GM19035 (cell line): Measurements from ENCODE around the gene KCNA1.

Experiments used
- ATAC-seq: cut with Tn5 transposase; IDR thresholded peaks from one replicate; pipeline ENCODE4 v1.9.1; 2021; ENCODE audit not compliant: unreplicated experiment

The KCNA1 gene

GRCh38 chr12:4910502-4911315 is 1.0 kb downstream of the KCNA1 start:
- no peak for ATAC-seq

GRCh38 chr12:4911316-4911994 is 1.8 kb downstream of the KCNA1 start:
- ATAC-seq = no peak

DNA sequence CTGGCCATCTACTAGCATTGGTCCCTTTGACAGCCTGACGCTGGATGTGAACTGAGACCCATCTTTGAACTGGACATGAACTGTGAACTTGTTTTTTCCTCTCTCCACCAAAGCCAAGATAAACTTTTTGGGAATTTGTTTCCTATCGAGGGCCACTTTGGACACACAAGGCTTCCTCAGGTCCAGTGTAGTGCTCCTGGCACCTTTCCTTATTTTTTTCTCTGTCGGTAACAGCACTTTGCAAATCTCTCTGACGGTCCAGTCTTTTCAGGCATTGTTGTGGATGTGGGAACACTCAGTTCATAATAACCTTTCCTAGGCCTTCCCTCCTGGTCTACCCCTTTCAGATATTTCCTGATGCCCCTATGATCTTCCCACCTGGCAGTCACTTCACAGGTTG is 5.0 kb downstream of the KCNA1 start:
- no peak for ATAC-seq

- no peak for ATAC-seq
Measured at GRCh38 chr12:4915752-4916151, 6.0 kb downstream of the KCNA1 start.

- ATAC-seq = no peak
Measured at GRCh38 chr12:4918950-4919660, 9.4 kb downstream of the KCNA1 start.

DNA sequence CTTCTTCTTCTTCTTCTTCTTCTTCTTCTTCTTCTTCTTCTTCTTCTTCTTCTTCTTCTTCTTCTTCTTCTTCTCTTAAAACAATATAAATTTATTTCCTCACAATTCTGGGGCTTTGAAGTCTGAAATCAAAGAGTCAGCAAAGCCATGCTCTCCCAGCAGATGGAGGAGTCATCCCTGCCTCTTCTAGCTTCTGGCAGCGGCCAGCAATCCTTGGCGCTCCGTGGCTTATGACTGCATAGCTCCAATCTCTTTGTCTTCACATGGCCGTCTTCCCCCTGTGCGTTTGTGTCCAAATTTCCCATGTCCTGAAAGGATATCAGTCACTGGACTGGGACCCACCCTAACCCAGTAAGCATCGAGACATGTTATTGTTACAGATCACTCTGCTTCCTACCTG is 22.9 kb downstream of the KCNA1 start:
- no peak for ATAC-seq

GRCh38 chr12:4933411-4933810 is 23.7 kb downstream of the KCNA1 start:
- ATAC-seq = no peak

DNA sequence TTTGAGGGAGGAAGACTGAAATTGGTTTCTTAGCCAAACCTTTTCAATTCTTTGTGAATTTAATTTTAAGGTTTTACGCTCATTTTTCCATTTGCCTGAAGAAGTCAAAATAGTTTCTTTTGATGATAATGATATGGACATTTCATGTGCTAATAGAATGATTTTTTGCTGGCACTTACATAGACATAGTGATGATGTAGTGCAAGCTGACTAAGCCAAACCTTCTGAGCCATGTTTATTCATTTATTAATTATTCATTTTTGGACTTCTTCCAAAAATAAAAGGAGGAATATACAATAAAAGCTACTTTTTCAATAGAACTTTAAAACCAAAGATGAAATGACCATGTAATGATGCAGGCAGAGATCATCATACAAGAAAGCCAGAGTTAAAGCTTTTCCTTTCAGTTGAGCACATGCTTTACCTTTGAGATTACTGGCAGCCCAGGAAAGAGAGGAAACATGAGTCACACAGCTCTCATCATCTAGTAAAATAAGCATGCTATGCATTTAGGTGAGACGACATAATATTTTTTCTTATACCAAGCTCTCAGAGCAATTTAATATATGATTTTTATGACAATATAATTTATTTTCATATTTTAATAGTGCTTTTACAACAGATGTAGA is 24.8 kb downstream of the KCNA1 start:
- no peak for ATAC-seq

- ATAC-seq = no peak
Measured at GRCh38 chr12:4938900-4939299, 29.2 kb downstream of the KCNA1 start.

DNA sequence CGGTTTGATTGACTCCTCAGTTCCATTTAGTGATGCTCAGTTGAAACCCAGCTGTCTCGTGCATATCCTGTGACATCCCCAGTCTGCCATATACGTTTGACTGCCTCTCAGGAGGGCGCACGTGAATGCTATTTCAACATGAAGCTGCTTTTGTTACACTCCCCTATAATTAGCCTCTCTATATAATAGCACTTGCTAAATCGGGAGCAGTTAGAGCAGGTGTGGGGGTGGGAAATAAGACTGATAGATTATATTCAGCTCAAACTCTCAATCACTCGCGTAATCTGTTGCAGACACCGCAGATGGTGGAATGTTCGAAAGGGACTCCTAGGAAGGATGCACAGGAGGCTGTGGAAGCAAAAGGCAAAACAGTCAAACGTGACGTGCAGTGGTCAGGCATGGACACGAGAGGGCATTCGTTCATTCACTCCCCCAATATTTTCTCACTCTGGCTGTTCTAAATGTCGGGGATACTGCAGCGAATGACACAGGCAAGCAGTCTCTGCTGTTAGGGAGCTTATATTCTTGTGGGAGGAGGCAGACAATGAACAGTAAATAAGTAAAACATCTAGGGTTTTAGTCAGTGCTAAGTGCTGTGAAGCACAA is 29.8 kb downstream of the KCNA1 start:
- ATAC-seq = no peak

DNA sequence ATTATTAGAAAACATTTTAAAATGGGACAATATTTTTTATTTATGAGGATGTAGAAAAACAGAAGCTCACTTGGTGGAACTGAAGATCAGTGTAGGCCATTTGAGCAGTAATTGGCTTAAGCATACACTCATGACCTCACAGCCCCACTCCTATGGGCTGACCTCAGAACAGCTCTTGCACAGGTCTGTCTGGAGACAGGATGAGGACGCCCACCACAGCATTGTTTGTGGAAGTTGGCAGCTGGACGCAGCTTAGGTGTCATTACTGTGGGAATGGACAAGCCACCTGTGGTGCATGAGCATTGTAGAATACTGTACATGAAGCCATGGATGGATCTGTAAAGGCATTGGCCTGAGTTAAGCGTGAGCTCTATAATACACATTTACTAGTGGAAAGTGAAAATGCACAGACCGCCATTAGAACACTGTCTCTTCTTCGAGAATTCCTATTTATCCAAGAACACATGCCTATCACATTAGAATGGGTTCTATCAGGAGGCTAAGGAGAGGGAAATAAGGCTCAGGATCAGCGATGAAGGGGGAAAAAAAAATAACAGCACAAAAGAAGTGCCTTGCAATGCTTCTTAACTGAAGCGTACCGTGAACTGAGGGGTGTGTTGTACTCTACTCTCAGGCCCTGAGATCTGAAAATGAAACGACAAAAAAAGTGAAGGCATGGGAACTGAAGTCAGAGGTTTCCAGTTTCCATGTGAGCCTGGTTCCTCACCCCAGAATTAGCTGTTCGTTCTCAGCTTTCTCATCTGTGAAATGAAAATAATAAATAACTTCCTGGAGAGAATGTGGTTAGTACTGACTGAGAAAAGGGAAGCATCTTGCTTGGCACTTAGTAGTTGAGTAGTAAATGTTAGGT is 33.6 kb downstream of the KCNA1 start:
- peak; percentile 80 for ATAC-seq

DNA sequence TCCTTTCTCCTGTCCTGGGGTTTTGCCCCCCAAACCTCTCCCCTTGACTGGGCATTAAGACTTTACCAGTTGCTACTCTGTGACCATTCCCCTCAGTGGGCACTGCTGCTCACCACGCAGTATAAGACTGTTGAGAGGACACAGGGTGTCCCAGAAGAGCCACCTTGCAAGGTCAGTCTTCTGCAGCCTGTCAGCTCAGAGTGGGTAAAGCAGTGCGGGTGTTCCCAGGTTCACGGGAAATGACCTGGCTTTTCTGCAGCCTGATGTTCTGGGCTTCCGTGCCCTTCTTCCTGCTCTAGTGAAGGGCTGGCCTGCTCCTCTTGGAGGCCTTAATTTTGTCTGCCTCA is 34.2 kb downstream of the KCNA1 start:
- ATAC-seq = peak; percentile 36

DNA sequence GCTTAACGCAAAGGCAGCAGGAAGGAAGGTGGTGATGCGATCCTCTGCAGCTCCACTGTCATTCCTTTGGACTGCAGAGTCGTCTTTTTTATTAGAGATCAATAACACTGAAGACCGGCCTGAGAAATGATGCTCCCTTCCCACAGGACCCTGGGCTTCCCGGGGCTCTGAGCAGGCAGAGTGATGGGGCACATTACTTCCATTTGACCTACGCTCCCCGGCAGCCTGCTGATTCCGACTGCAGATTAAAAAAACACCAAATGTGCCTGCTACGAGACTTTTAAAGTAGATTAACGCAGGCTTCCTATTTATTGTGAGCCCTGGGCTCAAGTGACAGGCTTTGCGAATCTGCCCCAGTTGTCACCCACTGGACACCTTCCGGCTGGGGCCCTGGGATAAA is 37.5 kb downstream of the KCNA1 start:
- ATAC-seq = no peak

DNA sequence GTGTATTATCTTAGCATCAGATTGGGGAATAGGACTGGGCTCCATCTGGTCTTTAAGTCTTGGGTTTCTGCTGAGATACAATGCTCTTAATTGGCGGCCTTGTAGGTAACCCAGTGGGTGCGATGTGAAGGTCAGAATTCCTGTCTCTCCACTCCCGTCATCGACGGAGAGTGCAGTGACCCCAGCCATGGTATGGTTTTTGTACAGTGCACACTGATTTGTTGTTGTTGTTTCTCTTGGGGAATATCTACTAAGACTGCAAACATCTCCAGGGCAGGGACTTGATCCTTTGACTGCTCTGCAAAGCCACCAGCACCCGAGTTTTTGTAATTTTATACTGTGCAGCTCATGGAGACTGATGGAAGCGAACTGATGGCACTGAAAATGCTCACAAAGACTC is 41.4 kb downstream of the KCNA1 start:
- no peak for ATAC-seq

GRCh38 chr12:4951601-4952000 is 41.9 kb downstream of the KCNA1 start:
- no peak for ATAC-seq

- no peak for ATAC-seq
Measured at GRCh38 chr12:4954621-4955354, 45.1 kb downstream of the KCNA1 start.

DNA sequence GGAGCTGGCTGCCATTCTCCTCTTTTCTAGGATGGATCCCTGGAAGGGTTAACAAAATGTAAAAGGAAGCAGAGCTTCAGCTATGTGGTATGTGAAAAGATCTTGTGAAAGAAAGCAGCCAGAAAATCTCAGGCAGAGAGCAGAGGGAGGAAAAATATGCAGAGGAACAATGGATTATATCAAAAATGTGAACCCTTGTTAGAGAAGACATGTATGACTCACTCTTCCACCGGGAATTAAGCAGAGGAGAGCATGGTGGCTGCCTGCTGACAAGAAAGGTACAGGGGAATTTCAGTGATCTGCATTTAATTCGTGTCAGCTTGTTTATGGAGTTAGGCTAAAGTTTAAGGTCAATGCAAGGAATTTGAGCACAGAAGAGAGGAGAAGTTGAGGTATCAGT is 46.3 kb downstream of the KCNA1 start:
- ATAC-seq = no peak

DNA sequence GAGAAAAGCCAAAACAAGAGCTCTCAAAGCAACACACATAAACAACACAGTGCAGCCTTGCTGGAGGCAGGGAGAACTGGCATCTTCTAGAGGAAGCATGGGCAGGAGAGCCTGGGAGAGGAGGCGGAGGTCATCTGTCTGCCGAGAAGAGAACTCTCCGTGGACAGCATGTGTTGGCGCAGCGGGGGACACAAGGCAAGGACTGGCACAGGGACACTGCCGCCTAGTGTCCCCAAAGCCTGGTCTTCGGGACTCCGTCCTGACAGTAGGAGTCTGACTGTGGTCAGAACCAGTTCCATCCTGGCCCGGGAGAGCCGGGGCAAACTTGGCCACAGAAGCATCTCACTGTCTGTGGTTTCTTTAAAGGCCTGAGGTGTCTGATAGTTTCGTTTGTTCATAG is 47.3 kb downstream of the KCNA1 start:
- ATAC-seq = no peak

DNA sequence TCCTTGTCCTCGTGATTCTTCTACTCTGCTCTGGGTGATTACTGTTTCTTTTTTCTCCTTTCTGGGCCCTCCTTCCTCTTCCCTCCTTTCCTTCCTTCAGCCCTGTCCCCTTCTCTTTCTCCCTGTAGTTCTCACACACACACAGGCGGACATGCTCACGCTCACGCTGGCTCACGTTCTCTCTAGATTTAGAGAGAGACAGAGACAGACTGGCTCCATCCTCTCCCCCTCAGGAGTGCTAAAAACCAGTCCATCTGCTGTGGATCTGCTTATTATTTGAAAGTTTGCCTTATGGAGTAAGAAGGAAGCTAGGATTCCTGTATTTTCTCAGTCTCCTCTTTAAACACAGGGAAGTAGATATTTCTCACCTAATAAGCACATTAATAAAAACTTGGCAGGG is 48.1 kb downstream of the KCNA1 start:
- no peak for ATAC-seq
